Measurements from ENCODE around the gene RANBP9.

DNA sequence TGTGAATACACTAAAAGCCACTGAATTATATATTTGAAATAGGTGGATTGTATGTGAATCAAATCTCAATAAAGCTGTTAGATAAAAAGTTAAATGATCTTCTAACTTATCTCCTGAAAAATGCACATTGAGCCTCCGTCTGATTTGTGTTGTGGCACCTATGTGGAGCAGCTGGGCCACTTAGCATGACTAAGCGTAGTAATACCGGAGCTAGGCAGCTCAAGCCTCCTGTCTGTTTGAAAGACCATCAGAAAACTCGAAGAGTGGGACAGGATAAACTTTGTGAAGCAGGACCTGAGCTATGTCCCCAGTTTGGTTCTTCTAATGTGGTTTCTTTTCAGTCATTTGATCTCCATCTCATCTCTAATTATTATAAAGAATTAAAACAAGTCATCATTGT, 107.5 kb downstream of the RANBP9 start:
- TF ChIP-seq, protein P1, sequence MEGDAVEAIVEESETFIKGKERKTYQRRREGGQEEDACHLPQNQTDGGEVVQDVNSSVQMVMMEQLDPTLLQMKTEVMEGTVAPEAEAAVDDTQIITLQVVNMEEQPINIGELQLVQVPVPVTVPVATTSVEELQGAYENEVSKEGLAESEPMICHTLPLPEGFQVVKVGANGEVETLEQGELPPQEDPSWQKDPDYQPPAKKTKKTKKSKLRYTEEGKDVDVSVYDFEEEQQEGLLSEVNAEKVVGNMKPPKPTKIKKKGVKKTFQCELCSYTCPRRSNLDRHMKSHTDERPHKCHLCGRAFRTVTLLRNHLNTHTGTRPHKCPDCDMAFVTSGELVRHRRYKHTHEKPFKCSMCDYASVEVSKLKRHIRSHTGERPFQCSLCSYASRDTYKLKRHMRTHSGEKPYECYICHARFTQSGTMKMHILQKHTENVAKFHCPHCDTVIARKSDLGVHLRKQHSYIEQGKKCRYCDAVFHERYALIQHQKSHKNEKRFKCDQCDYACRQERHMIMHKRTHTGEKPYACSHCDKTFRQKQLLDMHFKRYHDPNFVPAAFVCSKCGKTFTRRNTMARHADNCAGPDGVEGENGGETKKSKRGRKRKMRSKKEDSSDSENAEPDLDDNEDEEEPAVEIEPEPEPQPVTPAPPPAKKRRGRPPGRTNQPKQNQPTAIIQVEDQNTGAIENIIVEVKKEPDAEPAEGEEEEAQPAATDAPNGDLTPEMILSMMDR (IDR thresholded peaks at IDR 0.05) = no peak
- TF ChIP-seq POLR2A (IDR thresholded peaks at IDR 0.05) = no peak
